ENCODE data around the gene BACH2.

BACH2 gene

GRCh38 chr6:90251295-90251992 lies 45.2 kb downstream of the BACH2 start:
- H3K27ac ChIP-seq (replicated peaks) = no peak overlapping the region

GRCh38 chr6:90250405-90250804 lies 46.2 kb downstream of the BACH2 start:
- TF ChIP-seq SPI1 (IDR thresholded peaks at IDR 0.05; ENCODE audit: borderline replicate concordance, low read depth) = no peak
- no peak for TF ChIP-seq CTCF (IDR thresholded peaks at IDR 0.05; ENCODE audit: insufficient read depth, low read length)
- TF ChIP-seq POLR2AphosphoS5 (IDR thresholded peaks at IDR 0.05; ENCODE audit: low read depth) = no peak
- no peak for TF ChIP-seq GABPA (IDR thresholded peaks at IDR 0.05; ENCODE audit: low read depth)
- no peak for TF ChIP-seq REST (IDR thresholded peaks at IDR 0.05; ENCODE audit: insufficient replicate concordance, low read depth)
- no peaks in the 10 kb centered on the region for H3K27me3 ChIP-seq (ENCODE audit: insufficient read depth, poor library complexity, severe bottlenecking)
- H3K27ac ChIP-seq (replicated peaks) = no peak overlapping the region
- DNase-seq (ENCODE audit: low read depth in 1 of 2, low spot score in 1 of 2) = no peak
- no peak overlapping the region for H3K4me3 ChIP-seq (replicated peaks; ENCODE audit: insufficient read depth, low read length)

More at GRCh38 chr6:90251295-90251992, 45.2 kb downstream of the BACH2 start:
- no peak for DNase-seq (ENCODE audit: low read depth in 1 of 2, low spot score in 1 of 2)
- Histone ChIP-seq H3K27me3 (ENCODE audit: insufficient read depth, poor library complexity, severe bottlenecking) (no peaks in the 10 kb centered on the region), H3K4me3 (replicated peaks; ENCODE audit: insufficient read depth, low read length) (no peak overlapping the region)
- TF ChIP-seq SPI1 (IDR thresholded peaks at IDR 0.05; ENCODE audit: borderline replicate concordance, low read depth) (no peak), REST (IDR thresholded peaks at IDR 0.05; ENCODE audit: insufficient replicate concordance, low read depth) (no peak), GABPA (IDR thresholded peaks at IDR 0.05; ENCODE audit: low read depth) (no peak), CTCF (IDR thresholded peaks at IDR 0.05; ENCODE audit: insufficient read depth, low read length) (no peak), POLR2AphosphoS5 (IDR thresholded peaks at IDR 0.05; ENCODE audit: low read depth) (no peak)

- Histone ChIP-seq H3K27me3 (ENCODE audit: insufficient read depth, poor library complexity, severe bottlenecking) (no peaks in the 10 kb centered on the region), H3K4me3 (replicated peaks; ENCODE audit: insufficient read depth, low read length) (no peak overlapping the region), H3K27ac (replicated peaks) (no peak overlapping the region)
- no peak for TF ChIP-seq REST (IDR thresholded peaks at IDR 0.05; ENCODE audit: insufficient replicate concordance, low read depth)
- no peak for TF ChIP-seq POLR2AphosphoS5 (IDR thresholded peaks at IDR 0.05; ENCODE audit: low read depth)
- no peak for TF ChIP-seq CTCF (IDR thresholded peaks at IDR 0.05; ENCODE audit: insufficient read depth, low read length)
- TF ChIP-seq GABPA (IDR thresholded peaks at IDR 0.05; ENCODE audit: low read depth) = no peak
- no peak for TF ChIP-seq SPI1 (IDR thresholded peaks at IDR 0.05; ENCODE audit: borderline replicate concordance, low read depth)
- no peak for DNase-seq (ENCODE audit: low read depth in 1 of 2, low spot score in 1 of 2)
These were observed 47.2 kb downstream of the BACH2 start for GRCh38 chr6:90249458-90249857.
